Endothelial cell of umbilical vein (primary cell): ENCODE results near the gene FOXL3. TPM values are rescaled to one million over a fixed set of nuclear protein-coding genes. Genes with fewer than 3 reads are reported as not detected.

Experiments used
- BruUV-seq: library from RNA; stranded (reverse); fragments of 400-500 nt; replicated peaks from 2 replicates; lab custom pipeline; 2021; lab: Mats Ljungman, UMichigan
- CTCF ChIA-PET: fragments of 300-600, 350-600 bp; sonication (Branson Sonifier 250); formaldehyde crosslinking; loops from one replicate; lab custom pipeline; 2021; ENCODE audit warnings: antibody characterized with exemption, inconsistent platforms; lab: Charles Lee
- POLR2A ChIA-PET: fragments of 300-600, 350-600 bp; sonication (Branson Sonifier 250); formaldehyde crosslinking; loops from one replicate; lab custom pipeline; 2021; ENCODE audit warnings: antibody characterized with exemption, inconsistent platforms; lab: Charles Lee
- DNase-seq: peaks from one replicate; pipeline ENCODE4 v3.0.0-alpha.2; 2011; ENCODE audit warnings: low read depth, low spot score
- FAIRE-seq: peaks from 2 replicates; lab custom pipeline; 2011; peaks lifted over from hg19 to GRCh38; lab: Jason Lieb, UNC
- H2AFZ ChIP-seq: 2 replicates; pipeline ENCODE4 v1.6.0; 2012; ENCODE audit warnings: low read depth, low read length, control low read depth, inconsistent platforms
- H3K27ac ChIP-seq: 2 replicates; pipeline ENCODE4 v1.5.1; 2011; ENCODE audit warnings: low read depth, mild to moderate bottlenecking, control low read depth, low read length, moderate library complexity; ENCODE audit not compliant: insufficient read depth
- H3K27me3 ChIP-seq, 2 experiments: 2 replicates each; pipeline versions ENCODE4 v1.6.0 to v1.6.1; 2011; ENCODE audit warnings: low read length in 2 of 2, mixed read lengths in 1 of 2; ENCODE audit not compliant: control insufficient read depth in 2 of 2, insufficient read depth in 2 of 2
- H3K36me3 ChIP-seq, 2 experiments: 2 replicates in 1 of 2; 3 replicates in 1 of 2; pipeline ENCODE4 v1.5.1; 2011; ENCODE audit warnings: low read length in 2 of 2, mild to moderate bottlenecking in 1 of 2, moderate library complexity in 1 of 2; ENCODE audit not compliant: control insufficient read depth in 2 of 2, insufficient read depth in 2 of 2; ENCODE audit errors: extremely low read depth in 1 of 2
- H3K4me1 ChIP-seq: 3 replicates; pipeline ENCODE4 v1.5.1; 2011; ENCODE audit warnings: mild to moderate bottlenecking, low read length; ENCODE audit not compliant: control insufficient read depth, insufficient read depth; ENCODE audit errors: extremely low read depth
- H3K4me2 ChIP-seq: 2 replicates; pipeline ENCODE4 v1.6.1; 2011; ENCODE audit warnings: low read length, control low read depth, mixed read lengths; ENCODE audit not compliant: insufficient read depth
- H3K4me3 ChIP-seq, 3 experiments: fragments of 200-600 bp in 1 of 3; sonication (generic), shearing (Covaris generic) in 1 of 3; replicated peaks in 1 of 3; 2 replicates each; pipeline ENCODE4 v1.5.1; 2011 to 2016; ENCODE audit warnings: control low read depth in 3 of 3, low read length in 3 of 3, mild to moderate bottlenecking in 2 of 3, inconsistent platforms in 1 of 3, low read depth in 1 of 3, moderate library complexity in 1 of 3; ENCODE audit not compliant: insufficient read depth in 1 of 3
- H3K79me2 ChIP-seq: 2 replicates; pipeline ENCODE4 v1.6.0; 2012; ENCODE audit warnings: low read length, inconsistent platforms; ENCODE audit not compliant: control insufficient read depth, insufficient read depth
- H3K9ac ChIP-seq: replicated peaks from 2 replicates; pipeline ENCODE3; 2011; ENCODE audit warnings: low read length, control low read depth; ENCODE audit not compliant: insufficient read depth; ENCODE audit errors: extremely low read depth
- H3K9me1 ChIP-seq: replicated peaks from 3 replicates; pipeline ENCODE4 v1.6.0; 2011; ENCODE audit warnings: mild to moderate bottlenecking, low read length; ENCODE audit not compliant: control insufficient read depth, insufficient read depth; ENCODE audit errors: extremely low read depth
- H3K9me3 ChIP-seq: replicated peaks from 2 replicates; pipeline ENCODE4 v1.5.1; 2012; ENCODE audit warnings: low read length, inconsistent platforms; ENCODE audit not compliant: control insufficient read depth, insufficient read depth
- H4K20me1 ChIP-seq: replicated peaks from 2 replicates; pipeline ENCODE3; 2011; ENCODE audit warnings: mild to moderate bottlenecking, low read length; ENCODE audit not compliant: control insufficient read depth, insufficient read depth; ENCODE audit errors: extremely low read depth
- EZH2 ChIP-seq: IDR thresholded peaks from 2 replicates; pipeline ENCODE4 v1.6.1; 2012; ENCODE audit warnings: borderline replicate concordance, low read depth, mild to moderate bottlenecking, moderate library complexity, low read length, inconsistent platforms; ENCODE audit not compliant: severe bottlenecking
- FOS ChIP-seq: IDR thresholded peaks from 2 replicates; pipeline ENCODE4 v1.6.1; 2011; ENCODE audit warnings: mild to moderate bottlenecking, low read length, moderate library complexity, borderline replicate concordance; ENCODE audit not compliant: insufficient read depth
- GATA2 ChIP-seq: IDR thresholded peaks from 2 replicates; pipeline ENCODE4 v1.7.0; 2011; ENCODE audit warnings: low read depth, mild to moderate bottlenecking, moderate library complexity, mixed read lengths, low read length; ENCODE audit not compliant: insufficient read length, insufficient read depth
- JUN ChIP-seq: IDR thresholded peaks from 2 replicates; pipeline ENCODE4 v1.6.1; 2011; ENCODE audit warnings: borderline replicate concordance, low read depth; ENCODE audit not compliant: insufficient read length, insufficient read depth
- MYC ChIP-seq: IDR thresholded peaks from one replicate; pipeline ENCODE4 v1.6.1; 2011; ENCODE audit warnings: mild to moderate bottlenecking, low read depth, low read length
- POLR2A ChIP-seq: IDR thresholded peaks from 2 replicates; pipeline ENCODE4 v1.6.1; 2012; ENCODE audit warnings: low read depth, mild to moderate bottlenecking, control low read depth, low read length
- POLR2AphosphoS5 ChIP-seq: IDR thresholded peaks from 2 replicates; pipeline ENCODE4 v1.6.1; 2012; ENCODE audit warnings: low read depth, mild to moderate bottlenecking, control low read depth, low read length, moderate library complexity; ENCODE audit not compliant: insufficient read depth
- dilution Hi-C: fragments of 300-500 bp; cut with MboI; formaldehyde crosslinking; loops from one replicate; pipeline ENCODE4 v1.15.0; 2019; ENCODE audit warnings: low sequenced_read_pairs; ENCODE audit not compliant: extremely low pct_ligation_motif_present
- intact Hi-C: fragments of 100-400 bp; cut with micrococcal nuclease; formaldehyde crosslinking; loops from one replicate; pipeline ENCODE4 v1.10.0; 2022
- polyA plus RNA-seq, 4 experiments: library from polyadenylated mRNA; depleted of rRNA in 3 of 4; stranded (reverse) in 3 of 4; unstranded in 1 of 4; fragments of >200 nt; gene quantifications; 2 replicates each; pipeline versions ENCODE4 v1.2.1 to v1.2.3, GENCODE V29; 2011 to 2012; ENCODE audit warnings: missing spikeins in 1 of 4
- total RNA-seq: library from RNA; stranded (reverse); gene quantifications from 2 replicates; pipeline ENCODE4 v1.2.3, GENCODE V29; 2021
- TF ChIP-seq, protein P1 (sequence below): IDR thresholded peaks from 2 replicates; pipeline ENCODE4 v1.6.1; 2011; ENCODE audit not compliant: insufficient read depth, insufficient read length
- TF ChIP-seq, protein P2 (sequence below), 2 donors: IDR thresholded peaks; 1 replicate in 1 of 2; 2 replicates in 1 of 2; pipeline ENCODE4 v1.5.1; 2011; ENCODE audit warnings: low read length in 2 of 2, mild to moderate bottlenecking in 2 of 2, moderate library complexity in 2 of 2, control low read depth in 1 of 2, inconsistent platforms in 1 of 2, low read depth in 1 of 2; ENCODE audit not compliant: insufficient read depth in 1 of 2; ENCODE audit errors: extremely low read depth in 1 of 2

Gene FOXL3
- total and polyA plus RNA-seq, 2 donors (not counting 3 experiments of a cell fraction or from before 2014, with no cell fraction given): not detected

DNA sequence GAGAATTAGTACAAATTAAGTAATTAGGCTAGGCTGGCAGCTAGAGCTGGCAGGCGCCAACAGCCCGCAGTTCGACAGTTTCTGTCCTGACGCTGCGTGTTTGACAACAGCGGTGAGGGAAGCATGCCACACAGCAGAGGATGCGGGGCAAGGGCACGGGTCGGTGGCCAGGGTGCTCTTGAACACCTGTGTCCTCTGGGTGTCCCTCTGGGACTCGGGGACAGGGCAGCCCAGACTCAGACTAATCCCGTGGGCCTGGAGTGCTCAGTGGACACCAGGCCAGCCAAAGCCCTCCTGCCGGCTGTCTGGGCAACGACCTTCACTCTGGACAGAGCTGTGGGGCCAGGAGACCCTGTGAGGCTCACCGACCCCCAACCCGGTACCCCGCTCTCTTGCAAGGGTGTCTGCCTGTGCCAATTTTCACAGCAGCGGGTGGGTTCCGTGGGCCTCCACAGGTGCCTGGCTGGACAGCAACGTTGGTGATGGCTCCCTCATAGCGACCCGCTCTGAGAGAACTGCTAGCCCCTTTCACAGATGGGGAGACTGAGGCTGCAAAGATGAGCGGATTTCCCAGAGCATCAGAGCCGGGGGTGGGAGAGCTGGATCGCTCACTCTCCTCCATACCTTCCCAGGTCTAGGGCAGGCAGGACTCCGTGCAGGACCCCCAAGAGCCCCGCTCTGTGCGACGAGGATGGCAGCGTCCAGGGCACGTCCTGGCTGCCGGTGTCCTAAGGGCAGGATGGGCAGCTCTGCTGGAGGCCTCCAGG, 48.5 kb downstream of the FOXL3 start:
- ChIA-PET POLR2A (no interaction called here), CTCF (no interaction called here)
- intact Hi-C loops: no loop called here

More for the DNA sequence above, 48.5 kb downstream of the FOXL3 start:
- no peak for FAIRE-seq
- dilution Hi-C loops: no loop called here
- no peak overlapping the region for H3K9ac ChIP-seq
- no peaks in the 10 kb centered on the region for H4K20me1 ChIP-seq
- no peak overlapping the region for H3K4me3 ChIP-seq
- H3K9me3 ChIP-seq: no peaks in the 10 kb centered on the region
- H2AFZ ChIP-seq: no peak overlapping the region
- H3K27me3 ChIP-seq: no peaks in the 10 kb centered on the region
- no peak overlapping the region for H3K4me2 ChIP-seq
- DNase-seq: no peak
- BruUV-seq: no TSS peak
- no peaks in the 10 kb centered on the region for H3K9me1 ChIP-seq
- no peaks in the 10 kb centered on the region for H3K36me3 ChIP-seq
- TF ChIP-seq MYC: no peak
- no peak for TF ChIP-seq GATA2
- no peak for TF ChIP-seq EZH2
- TF ChIP-seq FOS: no peak
- no peak for TF ChIP-seq JUN
- no peak for TF ChIP-seq POLR2A
- TF ChIP-seq, protein P1, sequence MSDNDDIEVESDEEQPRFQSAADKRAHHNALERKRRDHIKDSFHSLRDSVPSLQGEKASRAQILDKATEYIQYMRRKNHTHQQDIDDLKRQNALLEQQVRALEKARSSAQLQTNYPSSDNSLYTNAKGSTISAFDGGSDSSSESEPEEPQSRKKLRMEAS: no peak
- no peak for TF ChIP-seq POLR2AphosphoS5
- TF ChIP-seq, protein P2, sequence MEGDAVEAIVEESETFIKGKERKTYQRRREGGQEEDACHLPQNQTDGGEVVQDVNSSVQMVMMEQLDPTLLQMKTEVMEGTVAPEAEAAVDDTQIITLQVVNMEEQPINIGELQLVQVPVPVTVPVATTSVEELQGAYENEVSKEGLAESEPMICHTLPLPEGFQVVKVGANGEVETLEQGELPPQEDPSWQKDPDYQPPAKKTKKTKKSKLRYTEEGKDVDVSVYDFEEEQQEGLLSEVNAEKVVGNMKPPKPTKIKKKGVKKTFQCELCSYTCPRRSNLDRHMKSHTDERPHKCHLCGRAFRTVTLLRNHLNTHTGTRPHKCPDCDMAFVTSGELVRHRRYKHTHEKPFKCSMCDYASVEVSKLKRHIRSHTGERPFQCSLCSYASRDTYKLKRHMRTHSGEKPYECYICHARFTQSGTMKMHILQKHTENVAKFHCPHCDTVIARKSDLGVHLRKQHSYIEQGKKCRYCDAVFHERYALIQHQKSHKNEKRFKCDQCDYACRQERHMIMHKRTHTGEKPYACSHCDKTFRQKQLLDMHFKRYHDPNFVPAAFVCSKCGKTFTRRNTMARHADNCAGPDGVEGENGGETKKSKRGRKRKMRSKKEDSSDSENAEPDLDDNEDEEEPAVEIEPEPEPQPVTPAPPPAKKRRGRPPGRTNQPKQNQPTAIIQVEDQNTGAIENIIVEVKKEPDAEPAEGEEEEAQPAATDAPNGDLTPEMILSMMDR (IDR thresholded peaks at IDR 0.05; ENCODE audit: extremely low read depth in 1 of 2, insufficient read depth in 1 of 2, low read depth in 1 of 2, low read length in 2 of 2): no peak
- H3K27ac ChIP-seq: no peak overlapping the region
- no peaks in the 10 kb centered on the region for H3K4me1 ChIP-seq
- H3K79me2 ChIP-seq: no peaks in the 10 kb centered on the region
